OCI-LY3 (cell line): ENCODE data around the gene IQCM.

Source experiments
- H2AFZ ChIP-seq: fragments of 200-600, 300-600 bp; shearing (Covaris generic); 2 replicates; pipeline ENCODE4 v1.6.0; 2014; ENCODE audit warnings: antibody characterized with exemption, low read depth, low read length
- H3K27ac ChIP-seq: fragments of 200-600, 300-600 bp; sonication (generic); 2 replicates; pipeline ENCODE4 v1.5.1; 2014; ENCODE audit warnings: mild to moderate bottlenecking, low read length, moderate library complexity, mixed read lengths
- H3K27me3 ChIP-seq: fragments of 200-600, 300-600 bp; sonication (generic); 2 replicates; pipeline ENCODE4 v1.6.1; 2014; ENCODE audit warnings: low read depth, low read length, mixed read lengths
- H3K36me3 ChIP-seq: fragments of 200-600, 300-600 bp; sonication (generic); replicated peaks from 2 replicates; pipeline ENCODE3; 2014; ENCODE audit warnings: low read depth, low read length, mixed read lengths
- H3K4me1 ChIP-seq: fragments of 300-600, 200-600 bp; sonication (generic); 2 replicates; pipeline ENCODE4 v1.6.1; 2014; ENCODE audit warnings: low read length, mixed read lengths
- H3K4me2 ChIP-seq: fragments of 200-600, 300-600 bp; sonication (generic); 2 replicates; pipeline ENCODE4 v1.6.1; 2014; ENCODE audit warnings: low read length, mixed read lengths
- H3K4me3 ChIP-seq: fragments of 300-600, 200-600 bp; sonication (generic); 2 replicates; pipeline ENCODE4 v1.5.1; 2014; ENCODE audit warnings: antibody characterized with exemption, mild to moderate bottlenecking, low read length, moderate library complexity
- H3K79me2 ChIP-seq: fragments of 300-600, 200-600 bp; shearing (Covaris generic); 2 replicates; pipeline ENCODE4 v1.6.1; 2014; ENCODE audit warnings: mild to moderate bottlenecking, low read length, mixed read lengths
- H3K9ac ChIP-seq: fragments of 300-600, 200-600 bp; shearing (Covaris generic); 2 replicates; pipeline ENCODE4 v1.6.0; 2014; ENCODE audit warnings: mild to moderate bottlenecking, low read length, moderate library complexity
- H3K9me3 ChIP-seq: fragments of 200-600, 300-600 bp; shearing (Covaris generic); 2 replicates; pipeline ENCODE4 v1.6.1; 2014; ENCODE audit warnings: low read length, mixed read lengths; ENCODE audit not compliant: insufficient read depth
- H4K20me1 ChIP-seq: fragments of 200-600, 300-600 bp; sonication (generic); 2 replicates; pipeline ENCODE4 v1.6.1; 2016; ENCODE audit warnings: low read length, mixed read lengths; ENCODE audit not compliant: insufficient read depth
- EZH2phosphoT487 ChIP-seq: fragments of 200-600 bp; shearing (Covaris generic); IDR thresholded peaks from 2 replicates; pipeline ENCODE4 v1.6.1; 2018; ENCODE audit warnings: antibody characterized with exemption, mixed run types, low read depth
- TF ChIP-seq, protein P1 (sequence below): fragments of 200-600, 300-600 bp; sonication (generic); IDR thresholded peaks from 2 replicates; pipeline ENCODE4 v1.5.1; 2014; ENCODE audit warnings: antibody characterized with exemption, low read length, low read depth

Gene IQCM

DNA sequence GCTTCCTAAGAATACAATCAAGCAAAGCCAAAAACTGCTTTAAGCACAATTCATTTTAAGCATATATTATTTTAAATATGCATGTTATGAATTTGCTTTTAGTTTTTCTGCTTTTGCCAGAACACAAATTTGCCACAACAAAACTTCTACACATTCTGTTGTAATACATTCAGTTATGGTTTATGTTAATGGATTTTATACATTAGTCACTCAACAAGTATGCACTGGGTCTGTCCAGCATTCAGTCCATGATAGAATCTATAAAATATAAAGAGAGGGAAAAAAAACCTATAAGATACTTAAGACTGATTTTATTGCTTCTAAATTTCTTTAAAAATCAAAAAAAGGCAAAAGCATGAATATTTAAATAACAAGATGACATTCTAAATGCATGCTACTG lies 22.2 kb downstream of the IQCM start:
- Histone ChIP-seq H3K4me3 (no peak overlapping the region), H3K36me3 (no peaks in the 10 kb centered on the region), H3K27me3 (no peaks in the 10 kb centered on the region), H3K9ac (no peak overlapping the region), H4K20me1 (no peaks in the 10 kb centered on the region), H2AFZ (no peak overlapping the region), H3K4me1 (no peaks in the 10 kb centered on the region; the same call in 1 of the 2 replicates), H3K27ac (no peak overlapping the region), H3K79me2 (no peaks in the 10 kb centered on the region), H3K9me3 (no peaks in the 10 kb centered on the region), H3K4me2 (no peak overlapping the region)
- TF ChIP-seq EZH2phosphoT487: no peak
- TF ChIP-seq, protein P1, sequence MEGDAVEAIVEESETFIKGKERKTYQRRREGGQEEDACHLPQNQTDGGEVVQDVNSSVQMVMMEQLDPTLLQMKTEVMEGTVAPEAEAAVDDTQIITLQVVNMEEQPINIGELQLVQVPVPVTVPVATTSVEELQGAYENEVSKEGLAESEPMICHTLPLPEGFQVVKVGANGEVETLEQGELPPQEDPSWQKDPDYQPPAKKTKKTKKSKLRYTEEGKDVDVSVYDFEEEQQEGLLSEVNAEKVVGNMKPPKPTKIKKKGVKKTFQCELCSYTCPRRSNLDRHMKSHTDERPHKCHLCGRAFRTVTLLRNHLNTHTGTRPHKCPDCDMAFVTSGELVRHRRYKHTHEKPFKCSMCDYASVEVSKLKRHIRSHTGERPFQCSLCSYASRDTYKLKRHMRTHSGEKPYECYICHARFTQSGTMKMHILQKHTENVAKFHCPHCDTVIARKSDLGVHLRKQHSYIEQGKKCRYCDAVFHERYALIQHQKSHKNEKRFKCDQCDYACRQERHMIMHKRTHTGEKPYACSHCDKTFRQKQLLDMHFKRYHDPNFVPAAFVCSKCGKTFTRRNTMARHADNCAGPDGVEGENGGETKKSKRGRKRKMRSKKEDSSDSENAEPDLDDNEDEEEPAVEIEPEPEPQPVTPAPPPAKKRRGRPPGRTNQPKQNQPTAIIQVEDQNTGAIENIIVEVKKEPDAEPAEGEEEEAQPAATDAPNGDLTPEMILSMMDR: no peak

DNA sequence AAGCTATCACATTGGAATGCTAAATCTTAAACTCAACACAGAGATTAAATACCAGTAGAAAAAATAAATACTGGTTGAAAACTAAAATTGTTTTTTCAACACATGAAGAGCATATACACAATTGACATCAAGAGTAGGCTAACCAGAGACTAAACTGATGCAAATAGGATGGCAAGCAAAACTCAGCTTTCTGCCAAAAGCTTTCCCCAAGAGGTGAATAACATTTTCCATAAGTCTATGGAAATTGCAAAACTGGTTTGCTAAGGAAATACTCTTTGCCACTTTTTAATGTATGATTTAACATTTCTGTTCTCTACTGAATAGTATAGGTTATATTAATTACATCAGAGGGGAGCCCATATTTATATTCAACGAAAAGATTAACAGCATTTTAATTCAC lies 23.8 kb downstream of the IQCM start:
- Histone ChIP-seq H3K36me3 (no peaks in the 10 kb centered on the region), H3K4me3 (no peak overlapping the region), H3K27ac (no peak overlapping the region), H3K4me2 (no peak overlapping the region), H3K27me3 (no peaks in the 10 kb centered on the region), H3K9me3 (no peaks in the 10 kb centered on the region), H3K9ac (no peak overlapping the region), H4K20me1 (no peaks in the 10 kb centered on the region), H3K79me2 (no peaks in the 10 kb centered on the region), H3K4me1 (no peaks in the 10 kb centered on the region), H2AFZ (no peak overlapping the region)
- TF ChIP-seq, protein P1: no peak
- TF ChIP-seq EZH2phosphoT487: no peak

DNA sequence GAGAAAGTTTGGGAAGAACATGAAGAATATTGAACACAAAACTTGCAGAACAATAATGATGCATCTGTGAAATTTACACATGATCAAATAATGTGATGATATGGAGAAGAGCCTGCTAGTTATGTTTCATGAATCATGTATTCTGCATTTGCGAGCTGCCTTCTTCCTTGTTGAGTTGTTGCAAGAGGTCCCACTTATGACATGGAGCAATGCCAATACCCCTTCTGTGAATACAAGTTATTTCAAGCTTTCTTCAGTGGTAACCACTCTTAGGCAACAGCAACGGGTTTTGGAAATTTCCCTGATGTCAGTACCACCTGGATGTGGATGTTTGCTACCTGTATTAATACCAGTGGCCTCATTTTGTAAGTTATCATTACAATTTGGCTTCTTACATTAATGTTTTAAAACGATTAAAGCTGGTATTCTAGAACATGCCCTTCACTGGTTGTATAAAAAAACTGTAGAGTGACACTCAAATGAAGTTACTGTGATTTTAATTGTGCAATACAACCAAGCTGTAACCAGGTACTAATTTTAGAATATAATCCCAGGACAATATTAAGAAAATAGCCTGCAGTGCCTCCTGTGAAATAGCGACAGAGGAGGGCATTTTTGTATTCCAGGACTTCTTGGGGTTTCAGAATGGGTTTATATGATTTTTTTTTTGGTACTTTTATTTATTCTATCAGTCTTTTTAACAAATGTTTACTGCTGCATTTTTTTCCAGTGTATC lies 25.3 kb downstream of the IQCM start:
- Histone ChIP-seq H3K27ac (no peak overlapping the region), H3K4me3 (no peak overlapping the region), H3K9ac (no peak overlapping the region), H2AFZ (0 out of 2 replicates have a peak overlapping the region, but pooled peaks have one; percentile 36), H4K20me1 (no peaks in the 10 kb centered on the region), H3K79me2 (no peaks in the 10 kb centered on the region), H3K4me2 (no peak overlapping the region), H3K4me1 (no peaks in the 10 kb centered on the region), H3K9me3 (no peaks in the 10 kb centered on the region), H3K27me3 (no peaks in the 10 kb centered on the region), H3K36me3 (no peaks in the 10 kb centered on the region)
- no peak for TF ChIP-seq EZH2phosphoT487
- TF ChIP-seq, protein P1: no peak

DNA sequence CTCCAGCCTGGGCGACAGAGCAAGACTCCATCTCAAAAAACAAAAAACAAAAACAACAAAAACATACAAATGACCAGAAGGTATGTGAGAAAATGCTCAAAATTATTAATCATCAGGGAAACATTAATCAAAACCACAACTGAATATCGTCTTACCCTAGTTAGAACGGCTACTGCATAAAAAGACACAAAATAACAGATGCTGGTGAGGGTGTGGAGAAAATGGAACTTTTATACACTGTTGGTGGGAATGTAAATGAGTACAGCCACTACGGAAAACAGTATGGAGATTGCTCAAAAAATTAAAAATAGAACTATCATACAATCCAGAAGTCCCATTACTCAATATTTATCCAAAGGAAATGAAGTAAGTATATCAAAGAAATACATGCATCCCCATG lies 27.3 kb downstream of the IQCM start:
- no peaks in the 10 kb centered on the region for H3K36me3 ChIP-seq
- no peaks in the 10 kb centered on the region for H3K4me1 ChIP-seq
- H3K9me3 ChIP-seq: no peaks in the 10 kb centered on the region
- no peak overlapping the region for H3K27ac ChIP-seq
- no peak overlapping the region for H3K4me2 ChIP-seq
- no peak for TF ChIP-seq EZH2phosphoT487
- TF ChIP-seq, protein P1: no peak
- H3K27me3 ChIP-seq: no peaks in the 10 kb centered on the region
- no peaks in the 10 kb centered on the region for H4K20me1 ChIP-seq
- H3K4me3 ChIP-seq: no peak overlapping the region
- H2AFZ ChIP-seq: no peak overlapping the region
- H3K79me2 ChIP-seq: no peaks in the 10 kb centered on the region
- H3K9ac ChIP-seq: no peak overlapping the region
